B cell (primary cell): ENCODE data around the gene CNOT6. TPM values are rescaled to one million over a fixed set of nuclear protein-coding genes. Genes with fewer than 3 reads are reported as not detected.
"Not testable (repeated sequence)": the region's sequence is repeated elsewhere in the genome, so short reads cannot be mapped to it uniquely, and the experiment has no call there.

ENCODE experiments used
- ATAC-seq: fragments of 200-7000 bp; cut with Tn5 transposase; one replicate; pipeline ENCODE4 v1.10.0; 2021; ENCODE audit warnings: low read depth, mild to moderate bottlenecking, moderate number of reproducible peaks, moderate library complexity
- CTCF ChIA-PET: fragments of 350-600 bp; sonication (Branson Sonifier 250); formaldehyde crosslinking; loops from one replicate; lab custom pipeline; 2021; ENCODE audit warnings: antibody characterized with exemption, inconsistent platforms; lab: Charles Lee
- POLR2A ChIA-PET: fragments of 350-600 bp; sonication (Branson Sonifier 250); formaldehyde crosslinking; loops from one replicate; lab custom pipeline; 2021; ENCODE audit warnings: antibody characterized with exemption; lab: Charles Lee
- DNase-seq: peaks from one replicate; pipeline ENCODE4 v3.0.0; 2013
- H2AFZ ChIP-seq: 2 replicates; pipeline ENCODE4 v1.6.1; 2012; ENCODE audit warnings: mild to moderate bottlenecking, low read depth, low read length; ENCODE audit not compliant: insufficient read depth, poor library complexity, severe bottlenecking
- H3K27ac ChIP-seq, 2 donors: 1 replicate in 1 of 2; 2 replicates in 1 of 2; pipeline ENCODE4 v1.5.1; 2012 to 2013; ENCODE audit warnings: low read length in 2 of 2, mild to moderate bottlenecking in 2 of 2, moderate library complexity in 1 of 2
- H3K27me3 ChIP-seq, 4 experiments: fragments of 200-600 bp in 1 of 4; sonication (generic) in 1 of 4; replicated peaks in 1 of 4; 1 replicate in 2 of 4; 2 replicates in 2 of 4; pipeline versions ENCODE4 v1.6.1 to v1.7.0; 2013 to 2016; ENCODE audit warnings: low read length in 3 of 4, mild to moderate bottlenecking in 2 of 4, mixed read lengths in 1 of 4, moderate library complexity in 1 of 4; ENCODE audit not compliant: insufficient read depth in 4 of 4, control insufficient read depth in 3 of 4; ENCODE audit errors: control extremely low read depth in 1 of 4
- H3K36me3 ChIP-seq, 2 experiments: replicated peaks in 1 of 2; 1 replicate in 1 of 2; 2 replicates in 1 of 2; pipeline versions ENCODE4 v1.6.1 to v1.7.1; 2013; ENCODE audit warnings: low read length in 1 of 2; ENCODE audit not compliant: insufficient read depth in 2 of 2, control insufficient read depth in 1 of 2; ENCODE audit errors: control extremely low read depth in 1 of 2, extremely low read depth in 1 of 2
- H3K4me1 ChIP-seq, 2 donors: fragments of 200-600 bp in 1 of 2; sonication (generic) in 1 of 2; 1 replicate in 1 of 2; 2 replicates in 1 of 2; pipeline versions ENCODE4 v1.5.1 to v1.6.1; 2013 to 2017; ENCODE audit warnings: low read length in 2 of 2; ENCODE audit not compliant: control insufficient read depth in 2 of 2, insufficient read depth in 2 of 2
- H3K4me2 ChIP-seq: replicated peaks from 2 replicates; pipeline ENCODE3; 2012; ENCODE audit warnings: mild to moderate bottlenecking, low read depth, low read length; ENCODE audit not compliant: poor library complexity, severe bottlenecking
- H3K4me3 ChIP-seq, 5 experiments: fragments of 200-600 bp in 1 of 5; sonication (generic) in 1 of 5; 1 replicate in 3 of 5; 2 replicates in 2 of 5; pipeline versions ENCODE4 v1.5.1 to v1.7.0; 2011 to 2016; ENCODE audit warnings: low read length in 4 of 5, mild to moderate bottlenecking in 4 of 5, low read depth in 2 of 5, control low read depth in 1 of 5, moderate library complexity in 1 of 5; ENCODE audit not compliant: insufficient read depth in 1 of 5; ENCODE audit errors: control extremely low read depth in 1 of 5, extremely low read depth in 1 of 5
- H3K79me2 ChIP-seq: fragments of 200-600 bp; sonication (generic); one replicate; pipeline ENCODE4 v1.6.0; 2016; ENCODE audit warnings: low read length; ENCODE audit not compliant: control insufficient read depth, insufficient read depth
- H3K9ac ChIP-seq: fragments of 200-600 bp; sonication (generic); 2 replicates; pipeline ENCODE4 v1.6.1; 2017; ENCODE audit warnings: mild to moderate bottlenecking, low read length, moderate library complexity
- H3K9me3 ChIP-seq, 3 donors: one replicate each; pipeline versions ENCODE4 v1.6.1 to v1.7.1; 2013; ENCODE audit warnings: low read length in 2 of 3; ENCODE audit not compliant: control insufficient read depth in 2 of 3, insufficient read depth in 1 of 3; ENCODE audit errors: control extremely low read depth in 1 of 3
- H4K20me1 ChIP-seq: 2 replicates; pipeline ENCODE4 v1.6.0; 2012; ENCODE audit warnings: mild to moderate bottlenecking, low read length; ENCODE audit not compliant: insufficient read depth, control insufficient read depth, poor library complexity, severe bottlenecking
- H3K27ac Mint-ChIP-seq: one replicate; pipeline ENCODE4 v1.8.0; 2021; ENCODE audit warnings: mixed read lengths
- H3K27me3 Mint-ChIP-seq: one replicate; pipeline ENCODE4 v1.8.0; 2021; ENCODE audit warnings: mixed read lengths
- H3K4me1 Mint-ChIP-seq: one replicate; pipeline ENCODE4 v1.8.0; 2021; ENCODE audit warnings: mixed read lengths
- H3K4me3 Mint-ChIP-seq: one replicate; pipeline ENCODE4 v1.8.0; 2021; ENCODE audit warnings: mixed read lengths
- H3K9me3 Mint-ChIP-seq: one replicate; pipeline ENCODE4 v1.8.0; 2022; ENCODE audit warnings: mixed read lengths; ENCODE audit not compliant: insufficient read depth
- CTCF ChIP-seq: fragments of 200-600 bp; IDR thresholded peaks from one replicate; pipeline ENCODE4 v1.8.0; 2022; ENCODE audit warnings: antibody characterized with exemption, mild to moderate bottlenecking
- EZH2 ChIP-seq: IDR thresholded peaks from 2 replicates; pipeline ENCODE4 v1.6.1; 2012; ENCODE audit warnings: borderline replicate concordance, low read depth, mild to moderate bottlenecking, moderate library complexity, low read length; ENCODE audit not compliant: insufficient read depth, poor library complexity, severe bottlenecking
- WGBS: methylation state at CpG from one replicate; pipeline ENCODE4 v1.1.5; 2013; ENCODE audit warnings: missing lambda C conversion rate; ENCODE audit not compliant: insufficient coverage; 5-methylcytosine and 5-hydroxymethylcytosine counted together
- intact Hi-C: fragments of 100-400 bp; cut with micrococcal nuclease; formaldehyde crosslinking; loops from one replicate; pipeline ENCODE4 v1.10.0; 2022
- polyA plus RNA-seq: library from polyadenylated mRNA; depleted of rRNA; stranded (reverse); fragments of >200 nt; gene quantifications from 2 replicates; pipeline ENCODE4 v1.2.3, GENCODE V29; 2012
- total RNA-seq, 2 donors: library from RNA; stranded (reverse); fragments of 120-200 nt in 1 of 2; gene quantifications; 1 replicate in 1 of 2; 2 replicates in 1 of 2; pipeline versions ENCODE4 v1.2.3 to v1.2.4, GENCODE V29; 2013 to 2022

CNOT6 gene
- total and polyA plus RNA-seq, 2 donors (not counting 1 experiment from before 2014, with no cell fraction given): 4.3 to 31.1 TPM

DNA sequence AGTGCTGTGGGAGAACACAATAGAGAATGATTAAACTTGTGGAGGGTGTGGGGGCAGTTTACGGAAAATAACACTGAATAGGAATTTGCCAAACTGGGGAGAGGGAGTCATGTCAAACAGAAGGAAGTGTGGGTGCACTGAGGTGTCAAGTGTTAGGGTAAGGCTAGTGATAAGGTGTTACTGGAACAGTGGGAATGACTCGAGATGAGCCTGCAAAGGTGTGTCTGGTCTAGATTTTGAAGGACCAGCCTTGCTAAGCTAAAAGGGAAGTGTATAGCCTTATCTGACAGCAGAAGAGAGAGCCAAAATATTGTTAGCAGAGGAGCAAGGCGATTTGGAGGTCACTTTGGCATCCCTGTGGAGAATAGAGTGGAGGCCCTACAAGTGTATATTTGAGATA lies 4.2 kb downstream of the CNOT6 start:
- ChIA-PET CTCF (no interaction called here), POLR2A (no interaction called here)
- DNase-seq (no peak), ATAC-seq (no peak)
- no peak overlapping the region for H3K4me3 Mint-ChIP-seq
- intact Hi-C loops: no loop called here
- Histone ChIP-seq H4K20me1 (peaks cover 54% of the 10 kb centered on the region), H3K79me2 (peaks cover 78% of the 10 kb centered on the region), H3K4me3 (no peak overlapping the region), H3K9me3 (no peaks in the 10 kb centered on the region), H3K36me3 (peaks cover 0 to 6% of the 10 kb centered on the region in 2 experiments), H3K27ac (no peak overlapping the region), H3K9ac (no peak overlapping the region), H3K4me1 (peaks cover 15 to 17% of the 10 kb centered on the region in 2 donors), H3K27me3 (no peaks in the 10 kb centered on the region), H2AFZ (no peak overlapping the region), H3K4me2 (no peak overlapping the region)
- peaks cover 31% of the 10 kb centered on the region for H3K4me1 Mint-ChIP-seq
- no peak for TF ChIP-seq EZH2
- no peak for TF ChIP-seq CTCF
- no peaks in the 10 kb centered on the region for H3K27me3 Mint-ChIP-seq
- 98% methylated on average over 3 of the region's 3 CpGs for WGBS
- no peaks in the 10 kb centered on the region for H3K9me3 Mint-ChIP-seq
- peak overlapping the region; percentile 46 for H3K27ac Mint-ChIP-seq

DNA sequence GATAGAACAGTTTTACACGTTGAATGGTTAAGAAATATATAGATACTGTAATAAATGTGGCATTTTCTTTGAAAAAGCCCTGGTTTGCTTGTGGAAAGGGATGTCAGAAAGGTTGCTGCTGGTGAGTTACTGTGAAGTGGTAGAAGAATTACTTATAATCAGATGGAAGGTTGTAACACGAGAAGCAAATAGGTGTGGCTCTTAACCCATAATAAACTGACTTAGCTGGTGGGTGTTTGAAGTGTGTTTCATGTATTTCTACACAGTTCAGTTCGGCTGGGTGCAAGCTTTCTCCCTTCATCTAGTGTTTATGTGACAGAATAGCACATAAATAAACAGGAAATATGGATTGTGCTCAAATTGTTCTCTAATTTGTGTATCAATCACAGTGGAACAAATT lies 5.5 kb downstream of the CNOT6 start:
- intact Hi-C loops: no loop called here
- no peak overlapping the region for H3K4me2 ChIP-seq
- no peaks in the 10 kb centered on the region for H3K9me3 Mint-ChIP-seq
- ChIA-PET CTCF (no interaction called here), POLR2A (no interaction called here)
- no peaks in the 10 kb centered on the region for H3K27me3 Mint-ChIP-seq
- peaks cover 63% of the 10 kb centered on the region for H4K20me1 ChIP-seq
- ATAC-seq (no peak), DNase-seq (no peak)
- peaks cover 91% of the 10 kb centered on the region for H3K79me2 ChIP-seq
- no peaks in the 10 kb centered on the region for H3K27me3 ChIP-seq
- H3K27ac ChIP-seq: no peak overlapping the region
- H3K4me3 Mint-ChIP-seq: no peak overlapping the region
- H2AFZ ChIP-seq: no peak overlapping the region
- H3K36me3 ChIP-seq: peaks cover 0 to 6% of the 10 kb centered on the region in 2 experiments
- no peak overlapping the region for H3K4me3 ChIP-seq
- no peaks in the 10 kb centered on the region for H3K9me3 ChIP-seq
- TF ChIP-seq EZH2 (no peak), CTCF (no peak)
- H3K4me1 ChIP-seq: peaks cover 10 to 13% of the 10 kb centered on the region in 2 donors
- no peak overlapping the region for H3K9ac ChIP-seq
- peaks cover 30% of the 10 kb centered on the region for H3K4me1 Mint-ChIP-seq
- 40% methylated on average over 1 of the region's 3 CpGs for WGBS
- H3K27ac Mint-ChIP-seq: no peak overlapping the region

DNA sequence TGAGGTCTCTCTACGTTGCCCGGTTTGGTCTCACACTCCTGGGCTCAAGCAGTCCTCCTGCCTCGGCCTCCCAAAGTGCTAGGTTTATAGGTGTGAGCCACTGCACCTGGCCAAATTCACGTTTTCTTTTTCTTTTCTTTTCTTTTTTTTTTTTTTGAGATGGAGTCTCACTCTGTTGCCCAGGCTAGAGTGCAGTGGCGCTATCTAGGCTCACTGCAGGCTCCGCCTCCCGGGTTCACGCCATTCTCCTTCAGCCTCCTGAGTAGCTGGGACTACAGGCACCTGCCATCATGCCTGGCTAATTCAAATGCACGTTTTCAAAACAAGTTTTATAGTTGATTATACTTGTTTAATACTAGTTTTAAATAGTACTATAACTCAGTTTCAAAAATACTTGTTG lies 6.1 kb downstream of the CNOT6 start:
- H3K9me3 ChIP-seq, H3K4me3 ChIP-seq, H3K27me3 Mint-ChIP-seq, H3K9me3 Mint-ChIP-seq, H3K4me3 Mint-ChIP-seq, ATAC-seq, H3K4me2 ChIP-seq, POLR2A ChIA-PET, H2AFZ ChIP-seq, intact Hi-C loops, H3K27ac Mint-ChIP-seq, H3K36me3 ChIP-seq, H3K27me3 ChIP-seq, H3K27ac ChIP-seq, H3K4me1 ChIP-seq, H3K9ac ChIP-seq, DNase-seq: not testable (repeated sequence)
- CTCF ChIA-PET: interaction anchor here (1.1 kb wide), 1 partner anchor 29 kb away, joined by 4 read pairs; no protein-coding TSS in a partner anchor
- WGBS: 97% methylated on average over 4 of the region's 9 CpGs
- Histone ChIP-seq H3K79me2 (peaks cover 92% of the 10 kb centered on the region), H4K20me1 (peaks cover 62% of the 10 kb centered on the region)
- H3K4me1 Mint-ChIP-seq: peaks cover 28% of the 10 kb centered on the region
